ENCODE results near the gene CCT5.
"Not testable (repeated sequence)": the region's sequence is repeated elsewhere in the genome, so short reads cannot be mapped to it uniquely, and the experiment has no call there.

Gene CCT5

DNA sequence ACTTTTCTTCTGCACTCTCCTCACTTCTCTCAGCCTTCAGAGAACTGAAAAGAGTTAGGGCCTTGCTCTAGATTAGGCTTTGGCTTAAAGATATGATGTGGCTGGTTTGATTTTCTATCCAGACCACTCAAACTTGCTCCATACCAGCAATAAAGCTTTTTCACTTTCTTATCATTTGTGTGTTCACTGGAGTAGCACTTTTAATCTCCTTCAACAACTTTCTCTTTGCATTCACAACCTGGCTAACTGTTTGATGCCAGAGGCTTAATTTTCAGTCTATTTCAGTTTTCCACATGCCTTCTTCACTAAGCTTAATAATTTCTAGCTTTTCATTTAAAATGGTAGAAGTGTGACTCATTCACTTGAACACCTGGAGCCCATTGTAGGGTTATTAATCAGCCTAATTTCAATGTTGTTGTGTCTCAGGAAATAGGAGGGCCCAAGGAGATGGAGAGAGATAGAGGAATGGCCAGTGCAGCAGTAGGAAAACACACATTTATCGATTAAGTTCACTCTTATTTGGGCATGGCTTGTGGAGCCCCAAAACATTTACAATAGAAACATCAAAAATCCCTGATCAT lies 6.3 kb upstream of the CCT5 start:
- DNase-seq (ENCODE audit: low read depth, low spot score), result no peak
- H3K4me3 ChIP-seq (ENCODE audit: low read length), result no peak overlapping the region

DNA sequence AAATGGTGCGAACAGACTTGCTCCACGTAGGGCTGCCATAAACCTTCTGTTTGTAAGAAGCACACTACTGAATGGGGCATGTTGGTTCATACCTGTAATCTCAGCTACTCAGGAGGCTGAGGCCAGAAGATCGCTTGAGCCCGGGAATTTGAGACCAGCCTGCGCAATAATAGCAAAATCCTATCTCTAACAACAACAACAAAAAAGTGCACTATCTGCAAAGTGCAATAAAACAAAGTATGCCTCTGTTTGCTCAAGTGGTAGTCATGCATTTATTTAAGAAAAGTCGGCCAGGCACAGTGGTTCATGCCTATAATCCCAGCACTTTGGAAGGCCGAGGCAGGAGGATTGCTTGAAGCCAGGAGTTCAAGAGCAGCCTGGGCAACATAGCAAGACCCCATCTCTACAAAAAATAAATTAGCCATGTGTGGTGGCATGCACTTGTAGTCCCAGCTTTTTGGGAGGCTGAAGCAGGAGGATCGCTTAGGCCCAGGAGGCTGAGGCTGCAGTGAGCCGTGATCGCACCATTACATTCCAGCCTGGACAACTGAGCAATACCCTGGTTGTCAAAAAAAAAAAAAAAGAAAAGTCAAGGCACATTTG lies 5.6 kb upstream of the CCT5 start:
- H3K4me3 ChIP-seq (ENCODE audit: low read length), result no peak overlapping the region
- DNase-seq (ENCODE audit: low read depth, low spot score), result no peak

DNA sequence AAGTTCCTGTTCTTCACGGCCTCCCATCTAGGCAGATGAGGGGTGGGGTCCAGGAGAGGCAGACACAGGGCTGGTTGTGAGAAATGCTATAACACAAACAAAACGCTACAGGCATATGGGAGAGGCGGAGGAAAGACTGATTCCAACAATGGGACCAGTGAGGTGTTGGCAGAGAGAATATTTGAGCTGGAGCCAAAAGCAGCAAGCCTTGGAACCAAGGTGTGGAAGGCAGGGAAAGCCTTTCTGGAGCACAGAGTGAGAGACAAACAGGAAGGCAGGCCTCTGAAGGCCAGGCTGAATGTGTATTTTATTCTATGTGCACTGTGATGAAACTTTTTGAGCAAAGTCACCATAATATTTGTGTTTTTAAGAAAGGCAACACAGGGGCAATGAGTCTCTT lies 3.3 kb upstream of the CCT5 start:
- no peak overlapping the region for H3K4me3 ChIP-seq (ENCODE audit: low read length)
- no peak for DNase-seq (ENCODE audit: low read depth, low spot score)

DNA sequence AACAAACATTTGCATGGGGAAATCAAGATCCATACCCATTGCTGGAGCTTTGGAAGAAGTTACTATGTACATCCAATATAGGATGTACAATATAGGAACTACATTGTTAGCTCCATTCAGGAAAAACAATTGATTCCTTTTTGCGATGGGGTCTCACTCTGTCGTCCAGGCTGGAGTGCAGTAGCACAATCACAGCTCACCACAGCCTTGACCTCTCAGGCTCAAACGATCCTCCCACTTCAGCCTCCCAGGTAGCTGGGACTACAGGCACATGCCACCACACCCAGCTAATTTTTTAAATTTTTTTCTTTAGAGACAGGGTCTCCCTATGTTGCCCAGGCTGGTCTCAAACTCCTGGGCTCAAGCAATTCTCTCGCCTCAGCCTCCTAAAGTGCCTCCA lies 2.9 kb upstream of the CCT5 start:
- not testable (repeated sequence) for DNase-seq (ENCODE audit: low read depth, low spot score); H3K4me3 ChIP-seq (ENCODE audit: low read length)

DNA sequence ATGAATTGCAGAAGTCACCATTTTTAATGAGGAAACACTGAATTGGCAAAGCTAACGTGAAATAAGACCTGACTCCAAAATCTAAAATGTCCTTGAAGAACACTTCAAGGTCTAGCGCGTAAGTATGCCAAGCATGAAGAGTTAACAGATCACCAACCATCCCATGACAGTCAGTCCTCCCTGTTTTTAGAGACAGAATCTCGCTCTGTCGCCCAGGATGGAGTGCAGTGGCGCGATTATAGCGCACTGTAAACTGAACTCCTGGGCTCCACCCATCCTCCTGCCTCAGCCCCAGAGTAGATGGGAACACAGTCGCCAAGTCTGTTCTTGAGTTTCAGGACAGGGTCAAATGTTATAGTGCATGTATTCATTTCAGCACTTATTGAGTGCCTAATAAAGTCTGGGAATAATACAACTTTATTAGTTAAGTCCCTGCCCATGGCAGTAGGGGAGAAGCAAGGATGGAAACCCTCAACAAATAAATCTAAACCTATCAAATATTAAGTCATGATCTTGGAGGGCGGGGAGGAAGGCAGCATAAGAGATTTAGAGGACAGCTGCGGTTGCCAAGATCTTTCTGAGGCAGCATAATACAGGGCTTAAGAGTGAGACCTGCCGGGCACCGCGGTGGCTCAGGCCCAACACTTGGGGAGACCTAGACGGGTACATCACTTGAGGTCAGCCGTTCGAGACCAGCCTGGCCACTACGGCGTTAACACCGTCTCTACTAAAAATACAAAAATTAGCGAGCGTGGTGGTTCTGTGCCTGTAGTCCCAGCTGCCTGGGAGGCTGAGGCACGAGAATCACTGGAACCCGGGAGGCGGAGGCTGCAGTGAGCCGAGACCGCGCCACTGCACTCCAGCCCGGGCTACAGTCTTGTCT lies 1.5 kb upstream of the CCT5 start:
- peak overlapping the region; percentile 85 for H3K4me3 ChIP-seq (ENCODE audit: low read length)
- no peak for DNase-seq (ENCODE audit: low read depth, low spot score)

DNA sequence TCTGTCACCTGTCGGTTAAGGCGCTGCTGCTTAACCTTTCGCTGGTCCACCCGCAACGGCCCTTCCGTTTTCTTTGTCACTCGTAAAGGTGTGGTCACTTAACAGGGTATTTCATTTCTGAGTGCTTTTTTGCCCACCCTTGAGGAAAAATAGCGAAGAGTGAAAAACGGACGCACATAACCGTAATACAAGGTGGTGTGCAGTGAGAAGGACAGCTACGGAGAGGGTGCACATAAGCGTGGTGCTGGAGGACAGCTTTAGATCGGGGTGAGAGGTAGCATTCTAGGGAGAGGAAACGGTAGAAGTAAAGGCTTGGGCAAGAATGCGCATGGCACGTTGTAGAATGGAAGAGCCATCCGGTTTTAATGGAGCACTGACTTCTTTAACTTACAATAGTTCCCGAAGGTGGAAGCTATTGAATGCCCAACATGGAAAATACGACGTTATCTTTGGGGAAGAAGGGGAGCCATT lies 761 bp downstream of the CCT5 start:
- peak overlapping the region; percentile 85 for H3K4me3 ChIP-seq (ENCODE audit: low read length)
- DNase-seq (ENCODE audit: low read depth, low spot score), result no peak

DNA sequence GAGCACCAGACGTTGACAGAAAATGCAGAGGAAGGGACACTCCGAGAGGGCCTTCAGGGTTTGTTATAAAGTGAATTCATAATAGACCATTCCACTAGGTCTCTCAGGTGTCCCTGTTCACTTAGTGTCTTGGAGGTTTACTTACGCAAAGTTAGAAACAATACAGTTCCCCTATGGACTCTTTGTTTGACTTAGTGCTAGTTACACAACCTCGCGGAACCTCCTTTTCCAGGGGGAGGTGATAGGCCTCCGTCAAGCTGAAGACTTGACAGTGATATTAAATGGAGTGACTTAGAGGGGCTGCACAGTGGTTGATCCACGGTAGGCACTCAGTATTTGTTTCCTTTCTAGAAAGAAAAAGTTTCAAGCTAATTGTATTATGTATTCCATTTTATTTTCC lies 1.3 kb downstream of the CCT5 start:
- no peak for DNase-seq (ENCODE audit: low read depth, low spot score)
- peak overlapping the region; percentile 85 for H3K4me3 ChIP-seq (ENCODE audit: low read length)

DNA sequence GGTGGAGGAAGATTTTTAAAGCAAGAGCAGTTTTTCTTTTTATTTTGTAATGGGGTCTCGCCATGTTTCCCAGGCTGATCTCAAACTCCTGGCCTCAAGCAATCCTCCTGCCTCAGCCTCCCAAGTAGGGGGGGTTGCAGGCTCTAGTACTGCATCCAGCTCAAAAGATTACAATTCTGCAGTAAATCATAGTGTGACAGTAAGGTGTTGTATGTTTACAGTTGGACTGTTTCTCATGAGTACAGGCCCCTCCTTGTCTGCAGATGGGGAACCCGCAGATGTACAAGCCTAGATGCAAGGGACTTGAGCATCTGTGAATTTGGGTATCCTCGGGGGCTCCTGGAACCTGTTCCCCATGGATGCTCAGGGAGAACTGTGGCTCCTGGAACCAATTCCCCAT lies 3.3 kb downstream of the CCT5 start:
- H3K4me3 ChIP-seq (ENCODE audit: low read length), result no peak overlapping the region
- DNase-seq (ENCODE audit: low read depth, low spot score), result no peak

DNA sequence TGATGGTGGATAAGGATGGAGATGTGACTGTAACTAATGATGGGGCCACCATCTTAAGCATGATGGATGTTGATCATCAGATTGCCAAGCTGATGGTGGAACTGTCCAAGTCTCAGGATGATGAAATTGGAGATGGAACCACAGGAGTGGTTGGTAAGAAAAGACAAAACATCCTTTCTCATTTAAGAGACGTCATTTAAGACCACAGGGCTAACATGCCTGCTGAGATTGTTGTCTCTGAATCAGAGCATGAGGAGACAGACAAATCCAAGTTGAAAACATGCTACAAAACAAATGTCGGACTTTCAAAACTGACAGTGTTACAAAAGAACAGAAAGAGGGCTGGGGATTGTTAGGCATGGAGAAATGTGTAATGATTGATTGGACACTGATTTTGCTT lies 4.6 kb downstream of the CCT5 start:
- H3K4me3 ChIP-seq (ENCODE audit: low read length), result no peak overlapping the region
- no peak for DNase-seq (ENCODE audit: low read depth, low spot score)

DNA sequence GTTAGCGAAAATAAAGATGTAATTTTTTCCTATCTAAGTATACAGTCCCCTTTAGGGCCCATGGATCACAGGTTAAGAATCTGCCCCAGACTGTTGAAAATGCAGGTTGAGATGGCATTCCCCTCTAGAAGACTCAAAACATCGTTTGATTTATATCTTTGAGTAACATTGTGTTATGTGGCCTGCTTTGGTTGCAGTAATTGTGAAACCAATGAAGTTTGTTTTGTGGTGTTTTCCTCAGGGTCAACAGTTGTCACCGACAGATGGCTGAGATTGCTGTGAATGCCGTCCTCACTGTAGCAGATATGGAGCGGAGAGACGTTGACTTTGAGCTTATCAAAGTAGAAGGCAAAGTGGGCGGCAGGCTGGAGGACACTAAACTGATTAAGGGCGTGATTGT lies 7.8 kb downstream of the CCT5 start:
- H3K4me3 ChIP-seq (ENCODE audit: low read length), result no peak overlapping the region
- no peak for DNase-seq (ENCODE audit: low read depth, low spot score)

DNA sequence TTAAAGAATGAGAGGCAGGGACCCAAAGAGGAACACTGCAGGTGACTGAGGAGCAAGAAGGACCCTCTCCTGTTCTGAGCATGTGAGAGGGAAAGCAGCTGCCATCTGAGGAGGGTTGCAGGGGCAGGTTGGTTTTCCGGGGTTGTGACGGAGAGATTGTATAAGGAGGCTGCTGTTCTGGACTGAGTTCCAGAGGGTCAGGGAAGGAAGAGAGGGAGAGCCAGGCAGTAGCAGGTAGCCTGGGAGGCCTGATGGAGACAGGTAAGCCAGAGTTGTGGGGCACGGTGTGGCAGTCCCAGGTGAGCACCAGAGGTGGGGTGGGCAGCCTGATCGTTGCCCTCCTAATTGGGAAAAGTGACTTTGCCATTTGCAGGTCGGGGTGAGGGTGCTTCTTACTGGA lies 9.8 kb downstream of the CCT5 start:
- DNase-seq (ENCODE audit: low read depth, low spot score), result no peak
- H3K4me3 ChIP-seq (ENCODE audit: low read length), result no peak overlapping the region

DNA sequence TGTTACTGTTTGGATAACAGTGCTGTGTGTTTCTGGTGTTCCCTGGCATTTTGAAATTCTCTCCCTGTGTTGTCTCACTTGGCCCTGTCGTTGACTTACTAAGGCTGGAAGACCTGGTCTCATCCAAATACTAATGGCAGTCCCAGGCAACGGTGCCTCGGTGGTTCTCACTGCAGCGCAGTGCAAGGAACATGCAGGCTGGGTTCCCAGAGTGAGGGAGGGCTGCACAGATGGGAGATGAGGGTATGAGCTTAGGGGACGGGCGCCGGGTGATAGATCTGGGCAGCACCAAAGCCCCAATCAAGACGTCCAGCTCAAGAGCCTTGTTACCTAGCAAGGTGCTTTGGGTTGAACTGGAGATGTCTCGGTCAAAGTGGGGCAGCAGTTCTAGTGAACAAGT lies 11.0 kb downstream of the CCT5 start:
- no peak for DNase-seq (ENCODE audit: low read depth, low spot score)

DNA sequence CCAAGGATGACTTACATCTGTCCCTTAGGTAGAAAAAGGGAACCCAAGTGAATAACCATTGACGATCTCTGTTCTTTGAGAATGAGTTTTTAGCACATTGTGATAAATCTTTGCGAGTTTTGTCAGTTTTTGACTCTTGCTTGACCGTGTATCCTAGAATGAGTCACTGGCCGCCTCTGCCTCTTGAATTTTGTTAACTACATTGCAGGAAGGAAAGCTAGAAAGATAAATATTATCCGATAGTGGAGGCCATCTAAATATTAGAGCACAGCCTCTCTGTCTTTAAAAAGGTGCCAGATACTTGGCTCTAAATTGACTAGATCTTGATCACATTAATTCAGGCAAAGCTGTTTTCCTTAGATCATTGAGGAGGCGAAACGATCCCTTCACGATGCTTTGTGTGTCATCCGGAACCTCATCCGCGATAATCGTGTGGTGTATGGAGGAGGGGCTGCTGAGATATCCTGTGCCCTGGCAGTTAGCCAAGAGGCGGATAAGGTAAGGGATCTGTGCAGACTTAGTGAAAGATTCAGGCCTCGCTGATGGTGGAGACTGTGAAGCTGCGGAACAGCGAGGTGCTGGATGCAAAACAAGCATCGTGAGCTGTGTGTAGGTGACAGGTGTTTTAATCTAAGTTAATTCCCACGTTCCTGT lies 12.2 kb downstream of the CCT5 start:
- no peak overlapping the region for H3K4me3 ChIP-seq (ENCODE audit: low read length)
- no peak for DNase-seq (ENCODE audit: low read depth, low spot score)

More for the DNA sequence above, 11.0 kb downstream of the CCT5 start:
- H3K4me3 ChIP-seq (ENCODE audit: low read length), result no peak overlapping the region

DNA sequence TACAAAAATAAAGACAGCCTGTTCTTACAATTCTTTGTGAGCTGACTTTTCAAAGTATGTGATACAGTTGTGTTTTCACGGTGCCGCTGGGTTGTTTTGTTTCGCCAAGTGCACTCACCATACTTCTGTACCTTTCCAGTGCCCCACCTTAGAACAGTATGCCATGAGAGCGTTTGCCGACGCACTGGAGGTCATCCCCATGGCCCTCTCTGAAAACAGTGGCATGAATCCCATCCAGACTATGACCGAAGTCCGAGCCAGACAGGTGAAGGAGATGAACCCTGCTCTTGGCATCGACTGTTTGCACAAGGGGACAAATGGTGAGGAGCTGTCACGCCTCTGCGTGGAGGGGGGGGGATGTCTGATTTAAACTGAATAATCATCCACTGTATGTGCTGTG lies 12.9 kb downstream of the CCT5 start:
- no peak for DNase-seq (ENCODE audit: low read depth, low spot score)
- H3K4me3 ChIP-seq (ENCODE audit: low read length), result no peak overlapping the region

DNA sequence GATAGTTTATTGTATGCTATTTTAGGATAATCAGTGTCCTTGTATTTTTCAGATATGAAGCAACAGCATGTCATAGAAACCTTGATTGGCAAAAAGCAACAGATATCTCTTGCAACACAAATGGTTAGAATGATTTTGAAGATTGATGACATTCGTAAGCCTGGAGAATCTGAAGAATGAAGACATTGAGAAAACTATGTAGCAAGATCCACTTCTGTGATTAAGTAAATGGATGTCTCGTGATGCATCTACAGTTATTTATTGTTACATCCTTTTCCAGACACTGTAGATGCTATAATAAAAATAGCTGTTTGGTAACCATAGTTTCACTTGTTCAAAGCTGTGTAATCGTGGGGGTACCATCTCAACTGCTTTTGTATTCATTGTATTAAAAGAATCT lies 14.5 kb downstream of the CCT5 start:
- H3K4me3 ChIP-seq (ENCODE audit: low read length), result no peak overlapping the region
- DNase-seq (ENCODE audit: low read depth, low spot score), result no peak

DNA sequence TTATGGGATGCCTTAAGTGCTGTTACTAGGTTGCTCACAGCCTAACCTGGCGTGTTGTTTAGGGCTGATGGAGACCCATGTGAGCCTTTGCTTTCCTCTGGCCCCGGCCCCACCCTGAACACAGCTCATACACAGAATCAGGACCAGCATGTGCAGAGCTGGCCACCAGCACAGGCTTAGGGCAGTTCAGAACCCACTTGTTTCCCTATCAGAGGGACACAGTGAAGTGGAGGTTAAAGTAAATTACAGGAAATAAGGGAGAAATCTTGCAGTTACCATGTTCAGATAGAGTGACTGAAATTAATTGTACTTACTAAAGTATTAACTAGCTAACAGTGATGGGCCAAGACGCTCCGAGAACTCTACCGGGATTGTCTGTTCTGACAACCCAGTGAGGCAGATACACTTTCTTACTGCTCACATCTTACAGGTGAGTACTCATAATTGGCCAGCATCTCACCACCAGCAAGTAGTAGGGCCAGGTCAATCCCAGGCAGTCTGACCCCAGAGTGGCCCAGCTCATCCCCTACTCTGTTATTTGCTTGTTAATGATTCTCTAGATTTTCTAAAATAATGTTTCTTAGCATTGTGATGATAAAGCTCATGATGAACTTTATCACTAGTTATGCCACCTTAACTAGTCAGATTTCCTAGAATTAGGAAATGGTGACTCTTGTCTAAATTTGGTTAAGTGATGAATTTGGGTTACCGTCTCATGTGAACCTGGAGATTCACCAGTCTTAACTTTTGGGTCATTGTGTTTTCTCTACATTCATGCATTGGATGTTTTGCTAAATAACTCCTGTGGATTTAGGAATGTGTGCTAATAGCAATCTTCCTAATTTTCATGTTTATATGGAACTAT lies 15.4 kb downstream of the CCT5 start:
- DNase-seq (ENCODE audit: low read depth, low spot score), result no peak
- H3K4me3 ChIP-seq (ENCODE audit: low read length), result no peak overlapping the region

DNA sequence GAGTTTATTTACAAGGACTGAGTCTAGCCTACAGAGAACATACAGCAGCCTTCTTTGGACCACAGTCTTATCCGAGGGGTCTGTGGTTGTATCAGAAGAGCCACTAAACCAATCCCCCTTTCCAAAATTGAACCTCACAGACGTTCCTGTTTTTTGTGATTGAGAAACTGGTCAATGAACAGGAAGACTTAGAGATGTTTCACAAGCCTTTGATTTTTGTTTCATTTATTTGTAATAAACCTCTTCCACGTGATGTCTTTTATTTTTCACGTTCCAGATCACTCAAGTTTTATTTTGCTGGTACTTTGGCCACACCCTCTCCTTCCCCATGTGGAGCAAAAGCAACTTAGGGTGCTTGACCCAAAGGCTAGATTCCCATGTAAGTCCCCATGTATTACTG lies 16.1 kb downstream of the CCT5 start:
- no peak for DNase-seq (ENCODE audit: low read depth, low spot score)
- H3K4me3 ChIP-seq (ENCODE audit: low read length), result no peak overlapping the region

DNA sequence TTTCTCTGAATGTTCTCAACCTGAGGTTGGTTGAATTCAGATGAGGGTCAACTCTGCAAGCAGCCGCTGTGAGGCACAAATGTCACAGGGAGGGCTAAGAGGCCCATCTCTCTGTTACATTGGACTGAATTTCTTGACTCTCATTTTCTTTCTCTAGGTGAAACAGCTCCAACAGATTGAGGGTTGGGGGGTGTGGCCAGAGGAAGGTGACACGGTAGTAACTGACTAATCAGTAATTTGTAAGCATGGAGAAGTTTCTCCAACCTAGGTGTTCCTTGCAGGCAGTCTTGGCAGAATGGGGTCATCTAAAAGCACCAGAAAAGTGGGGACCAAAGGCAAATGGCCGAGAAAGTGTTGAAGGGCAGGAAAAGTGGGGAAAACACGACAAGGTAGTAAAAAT lies 16.8 kb downstream of the CCT5 start:
- no peak for DNase-seq (ENCODE audit: low read depth, low spot score)
- H3K4me3 ChIP-seq (ENCODE audit: low read length), result no peak overlapping the region

DNA sequence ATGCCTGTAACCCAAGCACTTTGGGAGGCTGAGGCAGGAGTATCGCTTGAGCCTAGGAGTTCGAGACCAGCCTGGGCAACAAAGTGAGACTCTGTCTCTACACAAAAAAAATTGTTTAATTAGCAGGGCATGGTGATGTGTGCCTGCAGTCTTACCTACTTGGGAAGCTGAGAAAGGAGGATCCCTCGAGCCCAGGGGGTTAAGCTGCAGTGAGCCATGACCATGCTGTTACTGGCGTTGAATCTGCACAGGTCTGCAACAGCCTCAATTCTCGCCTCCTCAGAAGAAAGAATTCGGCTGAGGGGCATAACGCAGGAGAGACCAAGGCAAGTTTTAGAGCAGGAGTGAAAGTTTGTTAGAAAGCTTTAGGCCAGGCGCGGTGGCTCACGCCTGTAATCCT lies 18.0 kb downstream of the CCT5 start:
- DNase-seq (ENCODE audit: low read depth, low spot score), result no peak
- no peak overlapping the region for H3K4me3 ChIP-seq (ENCODE audit: low read length)

All from Jurkat, Clone E6-1 (cell line).